GM06990 (cell line): Measurements from ENCODE around the gene PLXNB2.
A peak's percentile ranks its signal among the peaks of the same experiment; 100 is the strongest.

Experiments used
- DNase-seq: peaks from one replicate; pipeline ENCODE4 v3.0.0-alpha.2; 2011; ENCODE audit not compliant: insufficient read length; ENCODE audit errors: extremely low read depth
- H3K27me3 ChIP-seq: replicated peaks from 2 replicates; pipeline ENCODE4 v1.6.0; 2011; ENCODE audit warnings: low read length; ENCODE audit not compliant: control insufficient read depth, insufficient read depth
- H3K36me3 ChIP-seq: 2 replicates; pipeline ENCODE4 v1.5.1; 2011; ENCODE audit warnings: low read length; ENCODE audit not compliant: control insufficient read depth, insufficient read depth
- H3K4me3 ChIP-seq: replicated peaks from 2 replicates; pipeline ENCODE4 v1.5.1; 2011; ENCODE audit warnings: low read depth, mild to moderate bottlenecking, control low read depth, low read length
- TF ChIP-seq, protein P1 (sequence below): IDR thresholded peaks from 2 replicates; pipeline ENCODE4 v1.5.1; 2011; ENCODE audit warnings: low read length, control low read depth, mild to moderate bottlenecking, inconsistent platforms; ENCODE audit not compliant: insufficient read depth, poor library complexity, severe bottlenecking

Gene PLXNB2

DNA sequence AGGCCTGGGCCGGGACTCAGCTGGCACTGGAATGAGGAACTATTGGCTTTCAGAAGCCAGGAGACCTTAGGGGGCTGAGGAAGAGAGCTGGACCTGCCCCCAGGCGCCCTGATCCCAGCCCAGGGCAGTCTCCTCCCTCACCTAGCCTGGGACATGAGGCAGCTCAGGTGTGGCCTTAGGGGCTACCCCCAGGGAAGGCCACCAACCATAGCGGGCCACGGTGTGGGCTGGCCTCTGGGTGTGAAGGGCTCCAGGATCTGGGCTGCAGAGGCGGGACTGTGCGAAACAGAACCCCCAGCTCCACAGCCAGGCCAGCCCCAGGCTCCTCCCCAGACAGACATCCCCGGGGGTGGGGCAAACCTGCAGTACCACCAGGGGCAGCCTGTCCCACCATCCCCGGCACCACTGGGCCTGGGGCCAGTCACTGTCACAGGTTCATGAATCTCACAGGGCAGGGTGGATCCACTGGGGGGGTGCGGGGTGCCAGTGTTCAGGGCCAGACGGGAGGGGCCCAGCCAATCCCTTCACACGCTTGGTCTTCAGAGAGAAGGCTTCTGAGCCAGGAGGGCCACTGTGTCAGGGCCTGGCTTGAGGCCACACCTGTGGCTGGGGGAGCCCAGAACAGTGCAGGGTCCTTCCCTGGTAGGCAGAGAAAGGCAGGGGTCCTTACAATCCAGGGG is 3.5 kb downstream of the PLXNB2 start:
- H3K4me3 ChIP-seq = peak overlapping the region; percentile 97
- no peak for DNase-seq

GRCh38 chr22:50303515-50303847 is 4.0 kb downstream of the PLXNB2 start:
- no peak for DNase-seq
- Histone ChIP-seq H3K27me3 (no peaks in the 10 kb centered on the region), H3K36me3 (peaks cover 6% of the 10 kb centered on the region), H3K4me3 (no peak overlapping the region)
- TF ChIP-seq, protein P1, sequence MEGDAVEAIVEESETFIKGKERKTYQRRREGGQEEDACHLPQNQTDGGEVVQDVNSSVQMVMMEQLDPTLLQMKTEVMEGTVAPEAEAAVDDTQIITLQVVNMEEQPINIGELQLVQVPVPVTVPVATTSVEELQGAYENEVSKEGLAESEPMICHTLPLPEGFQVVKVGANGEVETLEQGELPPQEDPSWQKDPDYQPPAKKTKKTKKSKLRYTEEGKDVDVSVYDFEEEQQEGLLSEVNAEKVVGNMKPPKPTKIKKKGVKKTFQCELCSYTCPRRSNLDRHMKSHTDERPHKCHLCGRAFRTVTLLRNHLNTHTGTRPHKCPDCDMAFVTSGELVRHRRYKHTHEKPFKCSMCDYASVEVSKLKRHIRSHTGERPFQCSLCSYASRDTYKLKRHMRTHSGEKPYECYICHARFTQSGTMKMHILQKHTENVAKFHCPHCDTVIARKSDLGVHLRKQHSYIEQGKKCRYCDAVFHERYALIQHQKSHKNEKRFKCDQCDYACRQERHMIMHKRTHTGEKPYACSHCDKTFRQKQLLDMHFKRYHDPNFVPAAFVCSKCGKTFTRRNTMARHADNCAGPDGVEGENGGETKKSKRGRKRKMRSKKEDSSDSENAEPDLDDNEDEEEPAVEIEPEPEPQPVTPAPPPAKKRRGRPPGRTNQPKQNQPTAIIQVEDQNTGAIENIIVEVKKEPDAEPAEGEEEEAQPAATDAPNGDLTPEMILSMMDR = no peak

More for the DNA sequence above, 3.5 kb downstream of the PLXNB2 start:
- TF ChIP-seq, protein P1 = peak; percentile 26
- H3K27me3 ChIP-seq = no peaks in the 10 kb centered on the region
- H3K36me3 ChIP-seq = peaks cover 6% of the 10 kb centered on the region

- Histone ChIP-seq H3K4me3 (no peak overlapping the region), H3K27me3 (no peaks in the 10 kb centered on the region), H3K36me3 (peaks cover 6% of the 10 kb centered on the region)
- DNase-seq = no peak
- TF ChIP-seq, protein P1 = no peak
Observed at GRCh38 chr22:50302564-50302963, 4.9 kb downstream of the PLXNB2 start.

DNA sequence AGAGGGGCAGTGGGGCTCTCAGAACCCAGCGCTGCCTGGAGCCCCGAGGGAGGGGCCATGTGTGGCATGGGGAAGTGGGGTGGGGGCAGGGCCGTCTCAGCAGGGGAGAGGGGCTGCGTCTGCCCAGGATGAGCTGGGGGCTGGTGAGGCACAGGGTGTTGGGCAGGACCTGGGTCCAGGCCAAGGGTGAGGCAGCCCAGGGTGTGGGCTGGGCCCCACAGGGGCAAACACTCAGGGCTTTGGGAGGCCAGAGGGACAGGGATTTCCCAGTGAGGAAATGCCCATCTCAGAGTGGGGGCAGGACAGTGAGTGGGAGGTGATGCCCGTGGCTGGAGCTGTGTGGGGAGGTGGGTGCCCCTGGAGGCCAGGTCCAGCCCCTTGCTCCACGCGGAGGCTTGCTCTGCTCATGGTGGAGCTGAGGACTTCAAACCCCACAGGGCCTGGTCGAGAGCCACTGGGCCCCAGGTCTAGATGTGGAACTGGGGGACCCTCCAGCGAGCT is 5.4 kb downstream of the PLXNB2 start:
- TF ChIP-seq, protein P1 = no peak
- Histone ChIP-seq H3K36me3 (peaks cover 6% of the 10 kb centered on the region), H3K27me3 (no peaks in the 10 kb centered on the region), H3K4me3 (peak overlapping the region; percentile 5; the same call in 1 of the 2 replicates)
- DNase-seq = no peak

GRCh38 chr22:50301581-50301991 is 5.9 kb downstream of the PLXNB2 start:
- TF ChIP-seq, protein P1 = no peak
- Histone ChIP-seq H3K4me3 (peak overlapping the region; percentile 5; the same call in 1 of the 2 replicates), H3K27me3 (no peaks in the 10 kb centered on the region), H3K36me3 (peaks cover 6% of the 10 kb centered on the region)
- no peak for DNase-seq

- Histone ChIP-seq H3K36me3 (peaks cover 6% of the 10 kb centered on the region), H3K27me3 (no peaks in the 10 kb centered on the region), H3K4me3 (no peak overlapping the region)
- no peak for DNase-seq
- TF ChIP-seq, protein P1 = no peak
Observed at GRCh38 chr22:50300620-50301257, 6.7 kb downstream of the PLXNB2 start.
